ENCODE results near the gene PEPD.
A peak's percentile ranks its signal among the peaks of the same experiment; 100 is the strongest.

The PEPD gene

GRCh38 chr19:33418871-33419787, 102.5 kb downstream of the PEPD start:
- no peak for DNase-seq

GRCh38 chr19:33418461-33418860, 103.1 kb downstream of the PEPD start:
- DNase-seq, result no peak

GRCh38 chr19:33417751-33418150, 103.8 kb downstream of the PEPD start:
- no peak for DNase-seq

- DNase-seq, result peak; percentile 65 to 75
These were observed 105.0 kb downstream of the PEPD start for GRCh38 chr19:33416307-33417215.

GRCh38 chr19:33414667-33415605, 106.7 kb downstream of the PEPD start:
- DNase-seq, result no peak

- DNase-seq, result no peak
These were observed 107.5 kb downstream of the PEPD start for GRCh38 chr19:33413868-33414666.

GRCh38 chr19:33413426-33413725, 108.2 kb downstream of the PEPD start:
- no peak for DNase-seq

- no peak for DNase-seq
These were observed 108.8 kb downstream of the PEPD start for GRCh38 chr19:33412601-33413425.

GRCh38 chr19:33411621-33412180, 109.9 kb downstream of the PEPD start:
- no peak for DNase-seq

- no peak for DNase-seq
These were observed 110.6 kb downstream of the PEPD start for GRCh38 chr19:33410915-33411401.

GRCh38 chr19:33409906-33410685, 111.5 kb downstream of the PEPD start:
- DNase-seq, result no peak

GRCh38 chr19:33408538-33409434, 112.8 kb downstream of the PEPD start:
- DNase-seq, result no peak

GRCh38 chr19:33408116-33408515, 113.5 kb downstream of the PEPD start:
- no peak for DNase-seq

GRCh38 chr19:33407716-33408115, 113.9 kb downstream of the PEPD start:
- DNase-seq, result no peak

- no peak for DNase-seq
These were observed 114.4 kb downstream of the PEPD start for GRCh38 chr19:33407140-33407551.

GRCh38 chr19:33406521-33407139, 115.0 kb downstream of the PEPD start:
- DNase-seq, result peak; percentile 20 to 30

- no peak for DNase-seq
These were observed 115.8 kb downstream of the PEPD start for GRCh38 chr19:33405553-33406461.

All from SHP77 (cell line).